HG03108 (cell line): ENCODE measurements around the gene RHCG.

Experiments
- ATAC-seq: cut with Tn5 transposase; IDR thresholded peaks from one replicate; pipeline ENCODE4 v1.9.1; 2021; ENCODE audit warnings: moderate library complexity; ENCODE audit not compliant: unreplicated experiment

Gene RHCG

GRCh38 chr15:89496155-89497098 is at the start of gene RHCG:
Gene RHCG, minus strand, starts transcription at chr15:89496583. Its CDS starts 39 bp downstream, at chr15:89496544.
- no peak for ATAC-seq

GRCh38 chr15:89543389-89543788 is 47.0 kb upstream of the RHCG start:
- no peak for ATAC-seq

- no peak for ATAC-seq
Measured at GRCh38 chr15:89542369-89542768, 46.0 kb upstream of the RHCG start.

- no peak for ATAC-seq
Measured at GRCh38 chr15:89539027-89539426, 42.6 kb upstream of the RHCG start.

GRCh38 chr15:89533861-89534544 is 37.6 kb upstream of the RHCG start:
- ATAC-seq, result no peak

GRCh38 chr15:89531796-89532537 is 35.6 kb upstream of the RHCG start:
- ATAC-seq, result no peak

GRCh38 chr15:89530976-89531375 is 34.6 kb upstream of the RHCG start:
- no peak for ATAC-seq

- ATAC-seq, result no peak
Measured at GRCh38 chr15:89528757-89529352, 32.5 kb upstream of the RHCG start.

- no peak for ATAC-seq
Measured at GRCh38 chr15:89526601-89527441, 30.4 kb upstream of the RHCG start.

- ATAC-seq, result no peak
Measured at GRCh38 chr15:89526181-89526580, 29.8 kb upstream of the RHCG start.

GRCh38 chr15:89524184-89524583 is 27.8 kb upstream of the RHCG start:
- no peak for ATAC-seq

- no peak for ATAC-seq
Measured at GRCh38 chr15:89523101-89523500, 26.7 kb upstream of the RHCG start.

- ATAC-seq, result no peak
Measured at GRCh38 chr15:89521605-89522004, 25.2 kb upstream of the RHCG start.

GRCh38 chr15:89515477-89515876 is 19.1 kb upstream of the RHCG start:
- ATAC-seq, result no peak

GRCh38 chr15:89514596-89515406 is 18.4 kb upstream of the RHCG start:
- ATAC-seq, result no peak

GRCh38 chr15:89514186-89514585 is 17.8 kb upstream of the RHCG start:
- no peak for ATAC-seq

GRCh38 chr15:89513284-89513683 is 16.9 kb upstream of the RHCG start:
- no peak for ATAC-seq

- no peak for ATAC-seq
Measured at GRCh38 chr15:89512631-89513030, 16.2 kb upstream of the RHCG start.

GRCh38 chr15:89506026-89506686 is 9.8 kb upstream of the RHCG start:
- no peak for ATAC-seq
